SK-N-SH treated with all-trans-retinoic acid at 6 μM for 48 hours (cell line): Measurements from ENCODE around the gene SERGEF.

Experiments used
- CSDC2 ChIP-seq: fragments of 250-450 bp; sonication (Bioruptor Pico); IDR thresholded peaks from 2 replicates; pipeline ENCODE4 v1.5.0; 2020; ENCODE audit warnings: mild to moderate bottlenecking, moderate library complexity
- GLIS3 ChIP-seq: fragments of 250-450 bp; sonication (Bioruptor Pico); IDR thresholded peaks from 2 replicates; pipeline ENCODE4 v1.5.0; 2020; ENCODE audit warnings: mild to moderate bottlenecking, moderate library complexity
- RARB ChIP-seq: fragments of 250-450 bp; sonication (Bioruptor Pico); IDR thresholded peaks from 2 replicates; pipeline ENCODE4 v1.8.0; 2021; ENCODE audit warnings: mild to moderate bottlenecking, moderate library complexity
- SNAI2 ChIP-seq: fragments of 250-450 bp; sonication (Bioruptor Pico); IDR thresholded peaks from 2 replicates; pipeline ENCODE4 v1.5.0; 2020; ENCODE audit warnings: mild to moderate bottlenecking, moderate library complexity
- TCF4 ChIP-seq: fragments of 250-450 bp; sonication (Bioruptor Pico); IDR thresholded peaks from 2 replicates; pipeline ENCODE4 v1.8.0; 2021; ENCODE audit warnings: mild to moderate bottlenecking, moderate library complexity, borderline replicate concordance
- ZFP3 ChIP-seq: fragments of 250-450 bp; sonication (Bioruptor Pico); IDR thresholded peaks from 2 replicates; pipeline ENCODE4 v1.5.0; 2020; ENCODE audit warnings: mild to moderate bottlenecking, moderate library complexity
- ZNF70 ChIP-seq: fragments of 450-650 bp; formaldehyde crosslinking; IDR thresholded peaks from 2 replicates; pipeline ENCODE4 v1.5.0; 2020; ENCODE audit warnings: mild to moderate bottlenecking, moderate library complexity
- TF ChIP-seq, protein P1 (sequence below): fragments of 250-450 bp; sonication (Bioruptor Pico); IDR thresholded peaks from 2 replicates; pipeline ENCODE4 v1.8.0; 2020; ENCODE audit warnings: mild to moderate bottlenecking, moderate library complexity, borderline replicate concordance
- TF ChIP-seq, protein P2 (sequence below): fragments of 250-450 bp; sonication (Bioruptor Pico); IDR thresholded peaks from 2 replicates; pipeline ENCODE4 v1.5.1; 2020; ENCODE audit warnings: low read depth, mild to moderate bottlenecking, moderate library complexity
- TF ChIP-seq, protein P3 (sequence below): fragments of 250-450 bp; sonication (Bioruptor Pico); IDR thresholded peaks from 2 replicates; pipeline ENCODE4 v1.5.1; 2021; ENCODE audit warnings: mild to moderate bottlenecking, moderate library complexity
- TF ChIP-seq, protein P4 (sequence below): fragments of 250-450 bp; sonication (Bioruptor Pico); IDR thresholded peaks from 2 replicates; pipeline ENCODE4 v1.8.0; 2021; ENCODE audit warnings: low read depth, mild to moderate bottlenecking, moderate library complexity, borderline replicate concordance
- TF ChIP-seq, protein P5 (sequence below): fragments of 250-450 bp; sonication (Bioruptor Pico); IDR thresholded peaks from 2 replicates; pipeline ENCODE4 v1.5.0; 2020; ENCODE audit warnings: mild to moderate bottlenecking, moderate library complexity

DNA sequence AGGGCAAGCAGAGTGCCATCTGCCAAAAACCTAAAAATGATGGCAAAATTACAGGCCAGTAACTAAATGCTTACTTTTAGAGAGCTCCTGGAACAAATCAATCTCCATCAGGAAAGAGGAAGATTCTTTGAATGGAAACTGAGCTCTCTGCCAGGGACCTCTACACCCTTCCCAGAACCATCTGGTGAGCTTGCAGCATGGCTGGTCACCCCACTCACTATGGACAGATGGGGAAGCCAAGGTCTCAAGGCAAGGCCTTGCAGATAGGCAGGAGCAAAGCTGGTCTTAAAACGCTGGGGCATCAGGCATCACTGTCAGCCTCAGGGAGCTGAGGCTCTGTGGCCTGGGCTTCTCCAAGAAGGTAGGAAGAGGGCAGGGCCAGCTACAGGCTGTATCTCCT is 36.2 kb downstream of the SERGEF start:
- TF ChIP-seq CSDC2 (CRISPR knock-in tag): no peak
- TF ChIP-seq, protein P1, sequence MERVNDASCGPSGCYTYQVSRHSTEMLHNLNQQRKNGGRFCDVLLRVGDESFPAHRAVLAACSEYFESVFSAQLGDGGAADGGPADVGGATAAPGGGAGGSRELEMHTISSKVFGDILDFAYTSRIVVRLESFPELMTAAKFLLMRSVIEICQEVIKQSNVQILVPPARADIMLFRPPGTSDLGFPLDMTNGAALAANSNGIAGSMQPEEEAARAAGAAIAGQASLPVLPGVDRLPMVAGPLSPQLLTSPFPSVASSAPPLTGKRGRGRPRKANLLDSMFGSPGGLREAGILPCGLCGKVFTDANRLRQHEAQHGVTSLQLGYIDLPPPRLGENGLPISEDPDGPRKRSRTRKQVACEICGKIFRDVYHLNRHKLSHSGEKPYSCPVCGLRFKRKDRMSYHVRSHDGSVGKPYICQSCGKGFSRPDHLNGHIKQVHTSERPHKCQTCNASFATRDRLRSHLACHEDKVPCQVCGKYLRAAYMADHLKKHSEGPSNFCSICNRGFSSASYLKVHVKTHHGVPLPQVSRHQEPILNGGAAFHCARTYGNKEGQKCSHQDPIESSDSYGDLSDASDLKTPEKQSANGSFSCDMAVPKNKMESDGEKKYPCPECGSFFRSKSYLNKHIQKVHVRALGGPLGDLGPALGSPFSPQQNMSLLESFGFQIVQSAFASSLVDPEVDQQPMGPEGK (CRISPR knock-in tag): no peak
- no peak for TF ChIP-seq RARB (CRISPR knock-in tag)
- TF ChIP-seq ZFP3 (CRISPR knock-in tag): no peak
- TF ChIP-seq, protein P2, sequence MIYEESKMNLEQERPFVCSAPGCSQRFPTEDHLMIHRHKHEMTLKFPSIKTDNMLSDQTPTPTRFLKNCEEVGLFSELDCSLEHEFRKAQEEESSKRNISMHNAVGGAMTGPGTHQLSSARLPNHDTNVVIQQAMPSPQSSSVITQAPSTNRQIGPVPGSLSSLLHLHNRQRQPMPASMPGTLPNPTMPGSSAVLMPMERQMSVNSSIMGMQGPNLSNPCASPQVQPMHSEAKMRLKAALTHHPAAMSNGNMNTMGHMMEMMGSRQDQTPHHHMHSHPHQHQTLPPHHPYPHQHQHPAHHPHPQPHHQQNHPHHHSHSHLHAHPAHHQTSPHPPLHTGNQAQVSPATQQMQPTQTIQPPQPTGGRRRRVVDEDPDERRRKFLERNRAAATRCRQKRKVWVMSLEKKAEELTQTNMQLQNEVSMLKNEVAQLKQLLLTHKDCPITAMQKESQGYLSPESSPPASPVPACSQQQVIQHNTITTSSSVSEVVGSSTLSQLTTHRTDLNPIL (CRISPR knock-in tag): no peak
- TF ChIP-seq, protein P3, sequence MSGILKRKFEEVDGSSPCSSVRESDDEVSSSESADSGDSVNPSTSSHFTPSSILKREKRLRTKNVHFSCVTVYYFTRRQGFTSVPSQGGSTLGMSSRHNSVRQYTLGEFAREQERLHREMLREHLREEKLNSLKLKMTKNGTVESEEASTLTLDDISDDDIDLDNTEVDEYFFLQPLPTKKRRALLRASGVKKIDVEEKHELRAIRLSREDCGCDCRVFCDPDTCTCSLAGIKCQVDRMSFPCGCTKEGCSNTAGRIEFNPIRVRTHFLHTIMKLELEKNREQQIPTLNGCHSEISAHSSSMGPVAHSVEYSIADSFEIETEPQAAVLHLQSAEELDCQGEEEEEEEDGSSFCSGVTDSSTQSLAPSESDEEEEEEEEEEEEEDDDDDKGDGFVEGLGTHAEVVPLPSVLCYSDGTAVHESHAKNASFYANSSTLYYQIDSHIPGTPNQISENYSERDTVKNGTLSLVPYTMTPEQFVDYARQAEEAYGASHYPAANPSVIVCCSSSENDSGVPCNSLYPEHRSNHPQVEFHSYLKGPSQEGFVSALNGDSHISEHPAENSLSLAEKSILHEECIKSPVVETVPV (CRISPR knock-in tag): no peak
- TF ChIP-seq, protein P4, sequence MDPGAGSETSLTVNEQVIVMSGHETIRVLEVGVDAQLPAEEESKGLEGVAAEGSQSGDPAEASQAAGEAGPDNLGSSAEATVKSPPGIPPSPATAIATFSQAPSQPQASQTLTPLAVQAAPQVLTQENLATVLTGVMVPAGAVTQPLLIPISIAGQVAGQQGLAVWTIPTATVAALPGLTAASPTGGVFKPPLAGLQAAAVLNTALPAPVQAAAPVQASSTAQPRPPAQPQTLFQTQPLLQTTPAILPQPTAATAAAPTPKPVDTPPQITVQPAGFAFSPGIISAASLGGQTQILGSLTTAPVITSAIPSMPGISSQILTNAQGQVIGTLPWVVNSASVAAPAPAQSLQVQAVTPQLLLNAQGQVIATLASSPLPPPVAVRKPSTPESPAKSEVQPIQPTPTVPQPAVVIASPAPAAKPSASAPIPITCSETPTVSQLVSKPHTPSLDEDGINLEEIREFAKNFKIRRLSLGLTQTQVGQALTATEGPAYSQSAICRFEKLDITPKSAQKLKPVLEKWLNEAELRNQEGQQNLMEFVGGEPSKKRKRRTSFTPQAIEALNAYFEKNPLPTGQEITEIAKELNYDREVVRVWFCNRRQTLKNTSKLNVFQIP (CRISPR knock-in tag): no peak
- no peak for TF ChIP-seq TCF4 (CRISPR knock-in tag)
- no peak for TF ChIP-seq SNAI2
- TF ChIP-seq, protein P5, sequence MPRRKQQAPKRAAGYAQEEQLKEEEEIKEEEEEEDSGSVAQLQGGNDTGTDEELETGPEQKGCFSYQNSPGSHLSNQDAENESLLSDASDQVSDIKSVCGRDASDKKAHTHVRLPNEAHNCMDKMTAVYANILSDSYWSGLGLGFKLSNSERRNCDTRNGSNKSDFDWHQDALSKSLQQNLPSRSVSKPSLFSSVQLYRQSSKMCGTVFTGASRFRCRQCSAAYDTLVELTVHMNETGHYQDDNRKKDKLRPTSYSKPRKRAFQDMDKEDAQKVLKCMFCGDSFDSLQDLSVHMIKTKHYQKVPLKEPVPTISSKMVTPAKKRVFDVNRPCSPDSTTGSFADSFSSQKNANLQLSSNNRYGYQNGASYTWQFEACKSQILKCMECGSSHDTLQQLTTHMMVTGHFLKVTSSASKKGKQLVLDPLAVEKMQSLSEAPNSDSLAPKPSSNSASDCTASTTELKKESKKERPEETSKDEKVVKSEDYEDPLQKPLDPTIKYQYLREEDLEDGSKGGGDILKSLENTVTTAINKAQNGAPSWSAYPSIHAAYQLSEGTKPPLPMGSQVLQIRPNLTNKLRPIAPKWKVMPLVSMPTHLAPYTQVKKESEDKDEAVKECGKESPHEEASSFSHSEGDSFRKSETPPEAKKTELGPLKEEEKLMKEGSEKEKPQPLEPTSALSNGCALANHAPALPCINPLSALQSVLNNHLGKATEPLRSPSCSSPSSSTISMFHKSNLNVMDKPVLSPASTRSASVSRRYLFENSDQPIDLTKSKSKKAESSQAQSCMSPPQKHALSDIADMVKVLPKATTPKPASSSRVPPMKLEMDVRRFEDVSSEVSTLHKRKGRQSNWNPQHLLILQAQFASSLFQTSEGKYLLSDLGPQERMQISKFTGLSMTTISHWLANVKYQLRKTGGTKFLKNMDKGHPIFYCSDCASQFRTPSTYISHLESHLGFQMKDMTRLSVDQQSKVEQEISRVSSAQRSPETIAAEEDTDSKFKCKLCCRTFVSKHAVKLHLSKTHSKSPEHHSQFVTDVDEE (CRISPR knock-in tag): no peak
- no peak for TF ChIP-seq GLIS3 (CRISPR knock-in tag)
- TF ChIP-seq ZNF70: no peak
